B cell (primary cell): Measurements from ENCODE around the gene CXorf51A.

Source experiments
- CTCF ChIP-seq: fragments of 200-600 bp; IDR thresholded peaks from one replicate; pipeline ENCODE4 v1.8.0; 2022; ENCODE audit warnings: antibody characterized with exemption, mild to moderate bottlenecking
- EZH2 ChIP-seq: IDR thresholded peaks from 2 replicates; pipeline ENCODE4 v1.6.1; 2012; ENCODE audit warnings: borderline replicate concordance, low read depth, mild to moderate bottlenecking, moderate library complexity, low read length; ENCODE audit not compliant: insufficient read depth, poor library complexity, severe bottlenecking

- TF ChIP-seq CTCF (no peak), EZH2 (no peak)
Observed at GRCh38 chrX:146854281-146854680, 39.7 kb upstream of the CXorf51A start.
